HG03135 (cell line): ENCODE data around the gene ZNF474.

Source experiments
- ATAC-seq: cut with Tn5 transposase; IDR thresholded peaks from one replicate; pipeline ENCODE4 v1.9.1; 2021; ENCODE audit warnings: mild to moderate bottlenecking, moderate library complexity; ENCODE audit not compliant: unreplicated experiment

Gene ZNF474

GRCh38 chr5:122179701-122180100, 50.4 kb downstream of the ZNF474 start:
- no peak for ATAC-seq

GRCh38 chr5:122180146-122180712, 50.9 kb downstream of the ZNF474 start:
- ATAC-seq, result no peak

GRCh38 chr5:122180863-122181548, 51.7 kb downstream of the ZNF474 start:
- ATAC-seq, result no peak

- ATAC-seq, result no peak
These were observed 52.5 kb downstream of the ZNF474 start for GRCh38 chr5:122181863-122182262.

- no peak for ATAC-seq
These were observed 53.2 kb downstream of the ZNF474 start for GRCh38 chr5:122182491-122182921.

GRCh38 chr5:122183098-122183787, 53.9 kb downstream of the ZNF474 start:
- no peak for ATAC-seq

- ATAC-seq, result no peak
These were observed 54.4 kb downstream of the ZNF474 start for GRCh38 chr5:122183788-122184170.

GRCh38 chr5:122184676-122185255, 55.4 kb downstream of the ZNF474 start:
- no peak for ATAC-seq

GRCh38 chr5:122187426-122187825, 58.1 kb downstream of the ZNF474 start:
- ATAC-seq, result no peak

- no peak for ATAC-seq
These were observed 60.8 kb downstream of the ZNF474 start for GRCh38 chr5:122190156-122190555.

- ATAC-seq, result peak; percentile 86
These were observed 63.5 kb downstream of the ZNF474 start for GRCh38 chr5:122192497-122193496.

- ATAC-seq, result no peak
These were observed 66.6 kb downstream of the ZNF474 start for GRCh38 chr5:122195802-122196394.

GRCh38 chr5:122199146-122199545, 69.8 kb downstream of the ZNF474 start:
- ATAC-seq, result no peak

GRCh38 chr5:122200450-122200849, 71.1 kb downstream of the ZNF474 start:
- ATAC-seq, result no peak

GRCh38 chr5:122200865-122201264, 71.5 kb downstream of the ZNF474 start:
- no peak for ATAC-seq

- ATAC-seq, result no peak
These were observed 72.0 kb downstream of the ZNF474 start for GRCh38 chr5:122201365-122201764.

GRCh38 chr5:122202952-122203351, 73.6 kb downstream of the ZNF474 start:
- ATAC-seq, result no peak
